Measurements from ENCODE around the gene LRBA. TPM values are rescaled to one million over a fixed set of nuclear protein-coding genes. Genes with fewer than 3 reads are reported as not detected.

LRBA gene
- polyA plus RNA-seq, 1 experiment: 23.4 TPM

DNA sequence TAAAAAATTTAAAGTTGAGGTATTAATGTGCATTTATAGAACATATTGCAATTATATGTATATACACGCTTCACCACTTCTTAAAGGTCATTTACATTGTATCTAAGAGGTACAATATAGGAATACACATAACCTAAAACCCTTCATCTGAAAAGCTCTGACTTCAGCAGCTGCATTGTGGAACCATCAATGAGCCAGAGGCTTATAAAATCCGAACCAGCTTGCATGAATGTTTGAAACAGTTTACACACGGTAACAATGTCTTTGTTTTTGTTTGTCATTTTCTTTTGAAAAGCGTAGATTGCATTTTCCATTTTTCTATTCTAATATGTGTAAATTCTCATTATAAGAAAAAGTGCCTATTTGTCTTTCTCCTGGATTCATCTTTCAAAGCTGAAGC lies 715.3 kb downstream of the LRBA start:
- no peaks in the 10 kb centered on the region for H3K9me3 ChIP-seq (ENCODE audit: control insufficient read depth, insufficient read depth, low read length)
- no peak overlapping the region for H3K4me3 ChIP-seq (ENCODE audit: low read depth, low read length)
- H3K27ac ChIP-seq (ENCODE audit: low read depth, low read length): no peak overlapping the region
- CTCF ChIA-PET: interaction anchor here (0.7 to 7.8 kb wide), 3 partner anchors 9 to 566 kb away, joined by 3 to 196 read pairs (median 4); no protein-coding TSS in a partner anchor
- TF ChIP-seq CTCF (IDR thresholded peaks at IDR 0.05; ENCODE audit: low read depth, low read length): no peak
- POLR2A ChIA-PET: no interaction called here
- H3K27me3 ChIP-seq (ENCODE audit: control insufficient read depth, insufficient read depth, low read length): no peaks in the 10 kb centered on the region
- DNase-seq (ENCODE audit: low read depth, low spot score): no peak

DNA sequence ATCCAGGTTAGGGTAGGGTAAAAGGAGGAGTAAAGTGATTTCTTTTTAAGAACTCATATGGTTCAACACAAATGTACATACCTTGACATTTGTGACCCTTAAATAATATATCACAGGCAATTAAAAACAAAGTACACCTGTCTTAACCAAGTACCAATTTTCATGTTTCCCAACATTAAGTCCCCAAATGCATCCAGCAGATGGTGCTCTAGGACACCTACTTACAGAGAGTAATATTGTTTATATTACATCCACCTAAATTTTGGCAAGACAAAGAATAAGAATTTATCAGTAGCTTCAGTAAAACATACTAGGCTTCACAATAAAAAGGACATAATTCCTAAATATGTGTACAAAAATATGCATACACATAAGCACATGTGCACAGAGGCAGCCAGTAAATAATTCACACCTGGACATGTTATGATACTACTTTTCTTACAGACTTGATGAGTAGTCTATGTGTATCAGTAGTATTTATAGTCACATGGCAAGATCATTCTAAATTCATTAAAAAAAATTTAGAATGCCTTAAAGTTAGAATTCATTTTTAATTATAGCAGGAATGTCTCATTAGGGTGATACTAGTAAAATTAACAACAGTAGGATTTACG lies 717.1 kb downstream of the LRBA start:
- DNase-seq (ENCODE audit: low read depth, low spot score): peak; percentile 38
- POLR2A ChIA-PET: no interaction called here
- Histone ChIP-seq H3K27ac (ENCODE audit: low read depth, low read length) (no peak overlapping the region), H3K4me3 (ENCODE audit: low read depth, low read length) (no peak overlapping the region), H3K27me3 (ENCODE audit: control insufficient read depth, insufficient read depth, low read length) (no peaks in the 10 kb centered on the region), H3K9me3 (ENCODE audit: control insufficient read depth, insufficient read depth, low read length) (no peaks in the 10 kb centered on the region)
- CTCF ChIA-PET: interaction anchor here (0.6 to 7.8 kb wide), 24 partner anchors 11 to 646 kb away, joined by 3 to 196 read pairs (median 4); no protein-coding TSS in a partner anchor
- TF ChIP-seq CTCF (IDR thresholded peaks at IDR 0.05; ENCODE audit: low read depth, low read length): peak; percentile 79

DNA sequence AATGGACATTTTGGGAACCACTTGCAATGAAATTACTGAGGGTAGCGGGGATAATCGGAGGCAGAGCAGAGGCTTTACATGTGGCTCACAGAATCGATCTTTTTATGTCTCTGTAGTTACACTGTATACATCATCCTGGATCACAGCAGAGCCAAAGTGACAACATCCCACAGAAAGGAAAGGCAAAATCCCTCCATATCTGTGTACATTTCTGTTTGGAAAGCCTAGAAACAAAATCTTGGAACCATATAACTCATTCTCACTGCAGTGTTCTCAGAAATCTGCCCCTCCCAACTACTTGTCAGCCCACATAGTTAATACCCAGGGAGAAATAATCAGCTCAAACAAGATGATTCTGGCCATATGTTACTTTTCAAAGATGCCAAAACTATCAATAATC lies 725.2 kb downstream of the LRBA start:
- no peaks in the 10 kb centered on the region for H3K27me3 ChIP-seq (ENCODE audit: control insufficient read depth, insufficient read depth, low read length)
- CTCF ChIA-PET: interaction anchor here (2.0 kb wide), 1 partner anchor 577 kb away, joined by 11 read pairs; no protein-coding TSS in a partner anchor
- DNase-seq (ENCODE audit: low read depth, low spot score): no peak
- POLR2A ChIA-PET: no interaction called here
- no peak overlapping the region for H3K27ac ChIP-seq (ENCODE audit: low read depth, low read length)
- H3K4me3 ChIP-seq (ENCODE audit: low read depth, low read length): no peak overlapping the region
- H3K9me3 ChIP-seq (ENCODE audit: control insufficient read depth, insufficient read depth, low read length): no peaks in the 10 kb centered on the region
- no peak for TF ChIP-seq CTCF (IDR thresholded peaks at IDR 0.05; ENCODE audit: low read depth, low read length)

- Histone ChIP-seq H3K27ac (ENCODE audit: low read depth, low read length) (no peak overlapping the region), H3K4me3 (ENCODE audit: low read depth, low read length) (no peak overlapping the region), H3K9me3 (ENCODE audit: control insufficient read depth, insufficient read depth, low read length) (no peaks in the 10 kb centered on the region), H3K27me3 (ENCODE audit: control insufficient read depth, insufficient read depth, low read length) (no peaks in the 10 kb centered on the region)
- no peak for DNase-seq (ENCODE audit: low read depth, low spot score)
- CTCF ChIA-PET: interaction anchor here (2.0 kb wide), 1 partner anchor 578 kb away, joined by 11 read pairs; no protein-coding TSS in a partner anchor
- TF ChIP-seq CTCF (IDR thresholded peaks at IDR 0.05; ENCODE audit: low read depth, low read length): no peak
- POLR2A ChIA-PET: no interaction called here
These were observed 725.9 kb downstream of the LRBA start for GRCh38 chr4:150289198-150289597.

GRCh38 chr4:150286656-150287055 lies 728.4 kb downstream of the LRBA start:
- Histone ChIP-seq H3K9me3 (ENCODE audit: control insufficient read depth, insufficient read depth, low read length) (no peaks in the 10 kb centered on the region), H3K4me3 (ENCODE audit: low read depth, low read length) (no peak overlapping the region), H3K27me3 (ENCODE audit: control insufficient read depth, insufficient read depth, low read length) (no peaks in the 10 kb centered on the region), H3K27ac (ENCODE audit: low read depth, low read length) (no peak overlapping the region)
- no peak for TF ChIP-seq CTCF (IDR thresholded peaks at IDR 0.05; ENCODE audit: low read depth, low read length)
- ChIA-PET POLR2A (no interaction called here), CTCF (interaction anchor here (0.6 to 1.7 kb wide), 2 partner anchors 43 to 276 kb away, joined by 6 to 7 read pairs; no protein-coding TSS in a partner anchor)
- no peak for DNase-seq (ENCODE audit: low read depth, low spot score)

All from AG04450 (cell line).